ENCODE results near the gene CFAP65.
A peak's percentile ranks its signal among the peaks of the same experiment; 100 is the strongest.

The CFAP65 gene

GRCh38 chr2:218960309-218961165 lies 80.8 kb downstream of the CFAP65 start:
- H3K4me3 ChIP-seq (ENCODE audit: low read depth, low read length) = no peak overlapping the region
- no peak for DNase-seq (ENCODE audit: low read depth)

DNA sequence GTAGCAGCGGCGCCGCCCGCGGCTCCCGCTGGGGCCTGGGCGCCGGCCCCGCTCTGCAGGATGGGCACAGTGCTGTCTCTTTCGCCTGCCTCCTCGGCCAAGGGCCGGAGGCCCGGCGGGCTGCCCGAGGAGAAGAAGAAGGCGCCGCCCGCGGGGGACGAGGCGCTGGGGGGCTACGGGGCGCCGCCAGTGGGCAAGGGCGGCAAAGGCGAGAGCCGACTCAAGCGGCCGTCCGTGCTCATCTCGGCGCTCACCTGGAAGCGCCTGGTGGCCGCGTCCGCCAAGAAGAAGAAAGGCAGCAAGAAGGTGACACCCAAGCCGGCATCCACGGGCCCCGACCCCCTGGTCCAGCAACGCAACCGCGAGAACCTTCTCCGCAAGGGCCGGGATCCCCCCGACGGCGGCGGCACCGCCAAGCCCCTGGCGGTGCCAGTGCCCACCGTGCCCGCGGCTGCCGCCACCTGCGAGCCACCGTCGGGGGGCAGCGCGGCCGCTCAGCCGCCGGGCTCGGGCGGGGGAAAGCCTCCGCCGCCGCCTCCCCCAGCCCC lies 81.5 kb downstream of the CFAP65 start:
- DNase-seq (ENCODE audit: low read depth) = no peak
- H3K4me3 ChIP-seq (ENCODE audit: low read depth, low read length) = peak overlapping the region; percentile 45

DNA sequence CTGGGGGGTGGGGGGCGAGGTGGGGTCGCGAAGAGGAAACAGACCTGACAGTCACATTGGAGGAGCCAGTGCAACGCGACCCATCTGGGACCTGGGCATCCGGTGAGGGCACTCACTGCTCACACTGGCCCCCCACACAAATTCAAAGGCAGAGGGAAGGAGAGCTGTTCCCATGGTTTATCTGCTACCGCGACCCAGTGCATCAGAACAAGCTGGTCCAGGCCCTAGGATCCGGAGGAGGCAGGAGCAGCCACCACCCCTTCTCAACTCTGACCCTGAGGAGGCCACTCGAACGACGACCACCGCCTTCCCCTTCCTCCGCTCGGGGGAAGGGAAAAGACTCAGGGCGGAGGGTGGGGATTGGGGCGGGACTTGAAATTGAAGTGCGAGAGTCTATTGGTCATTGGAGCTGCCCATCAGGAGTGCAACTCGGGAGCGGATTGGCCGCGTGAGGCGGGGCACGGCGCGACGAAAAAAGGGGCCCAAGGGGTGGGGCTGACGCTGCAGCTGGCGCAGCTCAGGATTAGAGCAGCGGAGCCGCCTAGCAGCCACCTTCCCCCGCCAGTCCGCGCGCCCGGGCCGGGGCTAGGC lies 82.1 kb downstream of the CFAP65 start, which contains the start of gene CDK5R2:
CDK5R2 (plus strand) TSS at position 526 of the 591 bp plus-strand sequence. CDS start 155 bp downstream, outside the sequence.
- peak; percentile 26 for DNase-seq (ENCODE audit: low read depth)
- H3K4me3 ChIP-seq (ENCODE audit: low read depth, low read length) = peak within 1 kb of the TSS; percentile 45

DNA sequence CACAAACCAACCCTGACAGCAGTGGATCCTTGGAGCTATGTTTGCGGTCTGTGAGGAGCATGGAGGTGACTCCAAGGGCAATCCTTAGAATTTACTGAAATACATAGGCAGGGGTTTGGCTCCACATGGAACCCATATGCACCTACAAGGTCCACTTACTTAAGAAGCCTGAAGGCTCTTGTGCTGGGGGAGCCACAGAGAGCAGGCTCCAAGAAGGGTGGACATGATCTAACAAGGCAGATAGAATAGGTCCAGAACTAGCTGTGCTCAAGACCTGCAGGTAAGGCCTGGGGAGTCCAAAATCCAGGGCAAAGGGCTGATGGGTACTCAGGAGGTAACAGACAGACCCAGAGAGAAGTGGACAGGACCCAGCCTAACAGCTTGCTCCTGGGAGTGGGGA lies 83.0 kb downstream of the CFAP65 start:
- H3K4me3 ChIP-seq (ENCODE audit: low read depth, low read length) = no peak overlapping the region
- DNase-seq (ENCODE audit: low read depth) = no peak

DNA sequence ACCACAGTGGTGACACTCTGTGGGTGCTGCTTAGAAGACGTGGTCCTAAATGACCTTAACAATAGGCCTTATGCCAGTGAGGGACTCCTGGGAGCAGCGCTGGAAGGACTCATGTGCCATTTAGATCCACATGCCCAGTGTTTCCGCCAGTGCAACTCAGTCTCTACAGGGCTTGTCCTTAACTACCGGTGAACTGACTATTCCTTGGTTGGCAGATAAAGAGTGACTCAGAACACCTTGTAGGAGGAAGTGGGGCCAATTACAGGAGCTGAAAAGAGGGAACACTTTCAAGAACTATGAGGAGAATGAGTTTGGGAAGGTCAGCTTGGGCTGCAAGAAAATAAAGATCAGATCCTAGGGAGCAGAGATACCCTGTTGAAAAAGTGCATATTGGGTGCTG lies 83.6 kb downstream of the CFAP65 start:
- no peak overlapping the region for H3K4me3 ChIP-seq (ENCODE audit: low read depth, low read length)
- no peak for DNase-seq (ENCODE audit: low read depth)

- no peak overlapping the region for H3K4me3 ChIP-seq (ENCODE audit: low read depth, low read length)
- DNase-seq (ENCODE audit: low read depth) = no peak
These were observed 85.3 kb downstream of the CFAP65 start for GRCh38 chr2:218956039-218956438.

DNA sequence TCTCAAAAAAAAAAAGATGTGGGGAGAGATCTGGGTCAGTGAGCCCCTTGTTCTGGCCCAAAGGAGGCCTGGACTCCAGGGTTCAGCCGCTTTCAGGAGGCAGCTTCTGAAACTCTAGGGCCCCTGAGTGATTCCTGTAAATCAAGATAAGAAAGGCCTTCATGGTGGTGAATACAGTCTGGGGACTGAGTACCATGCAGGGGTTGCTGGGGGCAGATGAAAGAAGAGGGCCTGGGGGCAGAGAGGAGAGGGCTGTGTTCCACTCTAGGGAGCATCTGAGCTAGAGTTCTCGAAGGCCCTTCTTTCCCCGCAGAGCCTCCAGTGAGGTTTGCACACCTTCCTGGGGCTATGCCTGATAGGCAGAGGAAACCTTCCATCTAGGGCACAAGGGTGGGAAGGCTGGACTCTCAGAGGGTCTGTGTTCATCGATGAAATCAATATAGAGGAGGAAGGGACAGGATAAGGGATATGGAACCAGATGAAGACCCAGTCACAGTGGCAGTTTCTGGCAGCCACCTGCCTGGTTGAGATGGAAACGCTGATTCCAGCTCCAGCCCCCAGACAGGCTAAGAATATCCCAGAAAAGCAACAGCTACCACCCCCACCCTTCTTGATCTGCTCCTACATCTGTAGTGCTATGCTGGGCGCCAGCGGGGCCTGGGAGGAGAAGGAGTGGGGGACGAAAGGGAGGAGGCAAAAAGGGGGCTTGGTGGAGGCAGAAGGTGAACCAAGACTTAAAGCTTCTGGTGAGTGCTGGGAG lies 86.6 kb downstream of the CFAP65 start:
- no peak for DNase-seq (ENCODE audit: low read depth)
- no peak overlapping the region for H3K4me3 ChIP-seq (ENCODE audit: low read depth, low read length)

- no peak for DNase-seq (ENCODE audit: low read depth)
- H3K4me3 ChIP-seq (ENCODE audit: low read depth, low read length) = no peak overlapping the region
These were observed 87.9 kb downstream of the CFAP65 start for GRCh38 chr2:218953366-218953954.
